HUDEP-2 (cell line): ENCODE measurements around the gene PEX10.

Experiments used
- DNase-seq, 76 experiments: peaks; one replicate each; lab custom pipeline; 2025; ENCODE audit not compliant: unreplicated experiment in 76 of 76; lab: John Stamatoyannopoulos, UW

Gene PEX10

GRCh38 chr1:2377751-2378440 lies 34.5 kb downstream of the PEX10 start:
- no peak for DNase-seq

GRCh38 chr1:2376931-2377672 lies 35.3 kb downstream of the PEX10 start:
- no peak for DNase-seq

- no peak for DNase-seq
Observed at GRCh38 chr1:2376261-2376741, 36.1 kb downstream of the PEX10 start.

- DNase-seq = no peak
Observed at GRCh38 chr1:2375923-2376260, 36.5 kb downstream of the PEX10 start.

DNA sequence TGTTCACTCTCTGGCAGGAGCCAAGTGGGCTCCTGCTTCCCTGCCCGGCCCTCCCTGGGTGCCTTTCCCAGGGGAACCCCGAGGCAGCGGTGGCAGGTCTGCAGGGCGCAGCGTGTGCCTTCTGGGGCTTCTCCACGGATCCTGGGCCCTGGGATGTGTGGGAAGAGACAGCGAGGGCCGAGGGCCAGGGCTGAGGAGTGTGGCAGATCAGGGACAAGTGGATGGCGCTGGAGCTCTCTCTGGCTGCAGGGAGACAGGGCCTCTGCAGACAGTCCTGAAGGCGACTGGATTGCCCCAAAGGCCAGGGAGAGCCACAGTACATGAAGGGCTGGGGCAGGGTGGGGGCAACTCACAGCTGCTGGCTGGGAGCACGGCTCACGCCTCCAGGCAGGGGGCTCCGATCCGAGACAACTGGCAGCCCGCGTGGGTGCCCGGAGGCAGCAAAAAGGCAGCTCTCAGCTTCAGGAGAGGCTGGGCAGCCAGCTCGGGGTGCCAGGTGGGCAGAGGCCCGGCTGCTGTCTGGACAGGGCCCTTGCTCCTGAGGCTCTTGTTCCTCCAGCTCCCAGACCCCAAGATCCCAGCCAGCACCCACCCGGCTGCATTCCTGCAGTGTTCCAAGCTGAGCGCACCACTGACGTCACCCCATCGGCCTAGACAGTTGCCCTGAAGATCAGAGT lies 37.0 kb downstream of the PEX10 start:
- no peak for DNase-seq

- DNase-seq = no peak
Observed at GRCh38 chr1:2374252-2375155, 37.9 kb downstream of the PEX10 start.

- DNase-seq = no peak
Observed at GRCh38 chr1:2373551-2374251, 38.7 kb downstream of the PEX10 start.

DNA sequence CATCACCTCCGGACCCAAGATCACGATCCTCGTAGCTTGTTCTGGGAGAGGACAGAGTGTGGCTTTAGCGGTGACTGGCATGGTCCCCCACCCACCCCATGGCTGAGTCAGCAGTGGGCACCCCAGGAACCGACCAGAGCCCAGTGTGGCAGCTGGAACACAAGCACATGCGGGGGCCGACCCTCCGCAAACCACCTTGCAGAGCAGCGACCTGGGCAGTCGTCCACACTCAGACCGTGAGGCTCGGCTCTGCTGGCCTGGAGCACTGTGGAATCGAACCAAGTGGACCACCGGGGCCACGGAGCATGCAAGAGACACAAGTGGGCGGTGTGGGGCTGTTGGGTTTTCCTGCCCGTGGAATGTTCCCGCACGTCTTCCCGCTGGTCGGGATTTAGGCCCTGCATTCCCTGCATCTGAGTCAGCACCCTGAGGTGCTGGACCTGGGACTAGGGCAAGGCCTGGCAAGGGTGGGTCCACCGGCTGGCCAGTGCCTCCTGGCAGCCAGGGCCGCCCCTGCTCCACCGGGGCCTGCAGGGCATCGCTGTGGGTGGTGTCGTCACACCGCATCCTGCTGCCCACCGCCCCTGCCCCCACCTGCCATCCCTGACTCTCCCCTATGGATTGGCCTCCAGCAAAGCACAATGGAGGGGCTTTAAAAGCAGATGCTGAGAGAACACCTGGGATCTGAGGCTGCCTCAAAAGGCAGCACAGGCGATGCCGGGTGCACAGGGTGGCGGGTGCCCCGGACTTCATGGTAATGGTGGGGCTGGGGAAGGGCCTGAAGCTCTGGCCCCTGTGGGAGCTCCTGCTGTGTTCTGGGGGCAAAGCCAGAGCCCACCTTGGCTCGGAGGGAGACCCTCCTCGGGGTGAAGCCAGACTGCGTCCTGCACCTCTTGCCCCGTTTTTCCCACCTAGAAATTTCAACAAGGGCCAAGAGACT lies 39.5 kb downstream of the PEX10 start:
- no peak for DNase-seq

DNA sequence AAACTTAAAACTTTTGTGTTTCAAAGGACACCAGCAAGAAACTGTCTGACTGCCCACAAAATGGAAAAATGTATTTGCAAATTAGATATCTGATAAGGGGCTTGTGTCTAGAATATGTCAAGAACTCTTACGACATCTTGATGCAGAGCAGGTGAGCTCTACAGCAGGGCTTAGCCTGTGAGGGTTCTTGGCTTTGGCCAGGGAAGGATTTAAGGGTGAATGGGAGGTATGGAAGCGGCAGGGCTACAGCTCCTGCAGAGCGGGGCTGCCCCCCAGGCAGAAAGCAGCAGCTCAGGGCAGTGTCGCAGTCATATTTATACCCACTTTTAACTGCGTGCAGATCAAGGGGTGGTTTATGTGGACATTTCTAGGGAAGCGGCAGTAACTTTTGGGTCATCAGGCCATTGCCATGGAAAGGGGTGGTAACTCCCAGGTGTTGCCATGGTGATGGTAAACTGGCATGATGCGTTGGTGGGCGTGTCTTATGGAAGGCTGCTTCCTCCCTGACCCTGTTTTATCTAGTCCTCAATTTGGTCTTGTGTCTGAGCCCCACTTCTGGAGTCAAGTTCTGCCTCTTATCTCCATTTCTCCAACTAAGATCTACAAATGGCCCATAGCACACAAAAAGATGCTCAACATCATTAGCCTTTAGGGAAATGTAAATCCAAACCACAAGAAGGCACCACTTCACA lies 44.2 kb downstream of the PEX10 start:
- DNase-seq = peak in 2 of 76 experiments; percentile 11 to 26

DNA sequence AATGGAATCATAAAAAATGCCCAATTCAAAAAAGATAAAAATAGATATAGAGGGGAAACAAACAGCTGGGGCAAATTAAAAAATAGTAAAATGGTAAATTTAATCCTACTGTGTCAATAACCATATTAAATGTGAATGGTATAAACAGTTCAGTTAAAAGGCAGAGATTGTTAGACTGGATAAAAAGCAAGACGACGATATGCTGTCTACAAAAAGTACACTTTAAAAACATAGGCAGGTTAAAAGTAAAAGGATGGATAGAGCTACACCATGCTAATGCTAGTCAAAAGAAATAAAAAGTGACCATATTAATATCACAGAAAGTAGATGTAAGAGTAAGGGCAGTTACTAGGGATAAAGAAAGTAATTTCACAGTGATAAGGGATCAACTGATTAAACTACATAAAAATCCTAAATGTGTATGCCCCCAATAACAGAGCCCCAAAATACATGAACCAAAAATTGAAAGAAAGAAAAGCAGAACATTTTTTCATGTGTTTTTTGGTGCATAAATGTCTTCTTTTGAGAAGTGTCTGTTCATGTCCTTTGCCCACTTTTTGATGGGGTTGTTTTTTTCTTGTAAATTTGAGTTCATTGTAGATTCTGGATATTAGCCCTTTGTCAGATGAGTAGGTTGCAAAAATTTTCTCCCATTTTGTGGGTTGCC lies 48.4 kb downstream of the PEX10 start:
- DNase-seq = no peak

GRCh38 chr1:2360588-2361364 lies 51.6 kb downstream of the PEX10 start:
- DNase-seq = no peak

DNA sequence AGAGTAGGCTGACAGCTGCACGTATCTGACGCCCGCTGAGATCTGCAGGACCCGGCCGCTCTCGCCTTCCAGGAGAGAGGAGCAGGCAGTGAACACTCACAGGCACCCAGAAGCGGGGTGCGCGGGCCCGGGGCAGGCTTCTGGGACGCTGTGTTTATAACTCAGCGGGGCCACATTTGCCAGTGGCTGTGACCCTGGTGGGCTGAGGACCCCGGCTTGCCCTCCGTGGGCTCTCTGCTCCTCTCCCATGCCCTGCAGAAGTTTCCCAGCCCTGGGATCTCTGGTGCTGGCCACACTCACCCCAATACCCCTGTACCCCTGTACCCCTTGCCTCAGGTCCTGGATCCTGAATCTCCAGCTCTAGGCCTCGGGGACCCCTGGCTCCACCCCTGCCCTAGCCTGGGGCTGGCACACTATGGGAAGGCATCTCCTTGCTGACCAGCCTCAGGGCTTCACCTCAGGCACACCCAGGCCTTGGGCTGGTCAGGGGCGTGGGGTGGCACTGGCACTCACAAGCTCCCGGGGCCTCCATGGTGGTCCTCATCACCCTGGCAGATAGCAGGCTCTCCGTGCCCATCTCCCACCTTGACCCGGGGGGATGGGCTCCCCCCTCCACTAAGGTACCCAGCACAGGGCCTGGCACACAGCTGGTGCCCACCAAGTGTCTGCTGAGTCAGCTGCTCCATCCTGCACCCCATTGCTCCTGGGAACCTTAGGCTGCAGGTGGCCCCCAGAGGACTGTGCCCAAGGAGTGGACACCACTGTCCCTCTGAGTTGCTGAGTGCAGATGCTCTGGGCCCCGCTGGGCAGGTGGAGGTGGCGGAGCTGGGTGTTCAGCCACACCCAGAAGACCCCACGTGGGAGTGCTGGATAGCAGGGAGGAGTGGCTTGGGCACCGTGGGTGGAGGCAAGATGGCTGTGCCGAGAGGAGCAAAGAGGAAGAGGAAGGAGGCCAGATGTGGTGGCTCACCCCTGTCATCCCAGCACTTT lies 53.4 kb downstream of the PEX10 start:
- no peak for DNase-seq

- no peak for DNase-seq
Observed at GRCh38 chr1:2358072-2358471, 54.3 kb downstream of the PEX10 start.

DNA sequence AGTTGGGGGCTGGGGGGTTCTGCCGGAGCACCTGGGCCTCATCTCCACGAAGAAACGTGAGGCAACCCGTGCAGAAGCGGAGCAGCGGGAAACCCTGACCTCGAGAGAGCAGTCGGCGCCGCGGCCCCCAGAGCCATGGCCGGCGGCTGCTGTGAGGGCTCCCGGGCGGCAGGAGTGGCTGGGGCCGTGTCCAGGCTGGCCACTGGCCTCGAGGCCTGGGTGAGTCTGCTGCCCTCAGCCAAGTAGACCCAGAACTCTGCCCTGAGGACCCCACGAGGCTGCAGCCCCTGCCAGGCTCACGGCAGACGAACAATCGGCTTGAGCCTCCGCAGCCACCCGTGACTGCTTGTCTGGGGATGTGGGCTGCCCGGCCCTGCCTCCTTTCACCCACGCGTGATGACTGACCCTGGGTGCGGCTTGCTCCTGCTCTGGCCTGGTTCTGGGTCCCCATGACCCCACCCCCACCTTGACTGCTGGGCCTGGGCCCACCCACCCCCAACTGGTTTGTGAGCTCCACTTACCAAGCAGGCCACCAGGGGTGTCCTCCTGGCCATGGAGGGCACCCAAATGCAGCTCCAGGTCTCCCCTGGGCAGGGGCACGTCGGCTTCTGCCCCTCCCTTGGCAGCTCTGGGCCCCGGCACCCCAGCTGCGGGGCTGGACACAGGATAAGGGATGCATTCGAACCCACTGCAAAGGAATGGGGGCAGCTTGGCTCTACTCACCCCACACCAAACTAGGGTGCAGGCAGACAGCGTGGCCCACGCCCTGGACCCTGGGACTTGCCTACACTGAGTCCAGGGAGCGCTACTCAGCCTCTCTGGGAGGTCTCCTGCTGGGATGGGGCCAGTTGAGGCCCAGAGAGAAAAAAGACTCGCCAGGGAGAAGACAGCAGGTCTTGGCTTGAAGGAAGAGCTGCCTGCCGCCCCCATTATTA lies 55.2 kb downstream of the PEX10 start:
- no peak for DNase-seq

DNA sequence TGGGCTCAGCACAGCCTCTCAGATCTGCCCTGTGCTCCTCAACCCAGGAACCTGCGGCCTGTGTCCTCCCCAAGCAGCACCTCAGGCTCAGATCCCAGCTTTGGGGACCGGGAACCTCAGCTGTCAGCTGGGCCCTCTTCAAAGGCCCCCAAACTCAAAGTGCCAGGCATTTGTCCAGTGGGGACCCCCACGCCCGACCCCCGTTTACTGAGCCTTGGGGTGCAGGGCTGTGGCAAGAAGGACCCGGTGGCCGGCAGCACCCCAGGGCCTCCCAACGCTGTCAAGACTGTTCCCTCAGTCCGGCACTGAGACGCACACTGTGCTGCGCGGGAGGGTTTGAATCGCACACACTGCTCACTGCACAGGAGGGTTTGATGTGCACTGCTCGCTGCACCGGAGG lies 56.0 kb downstream of the PEX10 start:
- no peak for DNase-seq
